Choroid plexus epithelial cell (primary cell): ENCODE measurements around the gene TFAP2E.

Source experiments
- DNase-seq: peaks from one replicate; pipeline ENCODE4 v3.0.0-alpha.2; 2010; ENCODE audit warnings: low read depth
- H3K4me3 ChIP-seq: 2 replicates; pipeline ENCODE4 v1.5.1; 2011; ENCODE audit warnings: low read depth, mild to moderate bottlenecking, control low read depth, low read length, moderate library complexity
- CTCF ChIP-seq: conservative IDR thresholded peaks from 2 replicates; pipeline ENCODE4 v1.5.1; 2011; ENCODE audit warnings: low read depth, mild to moderate bottlenecking, control low read depth, inconsistent platforms, low read length, moderate library complexity

Gene TFAP2E

GRCh38 chr1:35591211-35591610, 18.1 kb downstream of the TFAP2E start:
- no peak for DNase-seq
- TF ChIP-seq CTCF = no peak
- H3K4me3 ChIP-seq = no peak overlapping the region

- H3K4me3 ChIP-seq = no peak overlapping the region
- no peak for DNase-seq
- TF ChIP-seq CTCF = no peak
Measured at GRCh38 chr1:35592991-35593769, 20.1 kb downstream of the TFAP2E start.

GRCh38 chr1:35594005-35594760, 21.1 kb downstream of the TFAP2E start:
- TF ChIP-seq CTCF = no peak
- no peak overlapping the region for H3K4me3 ChIP-seq
- no peak for DNase-seq

DNA sequence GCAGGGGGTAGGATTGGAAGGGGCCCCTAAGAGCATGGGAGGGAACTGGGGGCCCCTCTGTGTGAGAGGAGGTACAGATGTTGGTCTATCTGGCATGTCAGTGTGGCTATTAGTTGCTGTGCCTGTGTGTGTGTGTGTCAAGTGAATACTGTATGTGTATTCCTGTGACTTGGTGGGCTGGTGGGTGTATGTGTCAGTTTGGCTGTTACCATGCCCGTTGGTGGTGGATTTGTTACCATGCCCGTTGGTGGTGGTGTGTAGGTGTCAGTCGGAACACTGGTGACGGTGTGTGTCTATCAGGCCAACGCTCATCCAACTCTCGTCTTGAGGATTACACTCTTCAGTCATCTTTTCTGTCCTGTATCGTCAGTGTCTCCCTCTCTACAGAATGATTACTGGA, 22.6 kb downstream of the TFAP2E start:
- TF ChIP-seq CTCF = no peak
- no peak for DNase-seq
- no peak overlapping the region for H3K4me3 ChIP-seq

GRCh38 chr1:35597870-35598269, 24.8 kb downstream of the TFAP2E start:
- H3K4me3 ChIP-seq = no peak overlapping the region
- no peak for DNase-seq
- TF ChIP-seq CTCF = no peak

DNA sequence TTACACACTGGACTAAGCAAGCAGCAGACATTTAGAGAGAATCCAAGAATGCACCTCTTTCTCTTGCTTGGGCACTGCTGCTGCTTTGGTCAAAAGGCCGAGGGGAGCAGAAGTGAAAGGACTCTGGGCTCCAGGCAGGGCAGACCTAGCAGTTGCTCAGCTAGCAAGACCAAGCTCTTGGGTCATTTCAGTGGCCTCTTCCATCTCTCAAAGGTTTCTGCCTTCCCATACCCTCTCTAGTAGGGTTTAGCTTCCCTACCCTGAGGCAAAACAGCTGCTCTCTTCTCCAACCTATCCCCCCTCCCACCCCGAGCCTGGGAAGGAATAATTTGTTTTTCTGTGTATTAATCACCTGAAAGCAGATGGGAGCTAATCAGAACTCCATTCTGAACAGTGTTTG, 25.8 kb downstream of the TFAP2E start:
- no peak for DNase-seq
- TF ChIP-seq CTCF = no peak

More for the DNA sequence above, 25.8 kb downstream of the TFAP2E start:
- no peak overlapping the region for H3K4me3 ChIP-seq
